HG03457 (cell line): ENCODE measurements around the gene PHLDB2.

Source experiments
- ATAC-seq: cut with Tn5 transposase; IDR thresholded peaks from one replicate; pipeline ENCODE4 v1.9.1; 2021; ENCODE audit warnings: moderate number of reproducible peaks; ENCODE audit not compliant: unreplicated experiment

The PHLDB2 gene

DNA sequence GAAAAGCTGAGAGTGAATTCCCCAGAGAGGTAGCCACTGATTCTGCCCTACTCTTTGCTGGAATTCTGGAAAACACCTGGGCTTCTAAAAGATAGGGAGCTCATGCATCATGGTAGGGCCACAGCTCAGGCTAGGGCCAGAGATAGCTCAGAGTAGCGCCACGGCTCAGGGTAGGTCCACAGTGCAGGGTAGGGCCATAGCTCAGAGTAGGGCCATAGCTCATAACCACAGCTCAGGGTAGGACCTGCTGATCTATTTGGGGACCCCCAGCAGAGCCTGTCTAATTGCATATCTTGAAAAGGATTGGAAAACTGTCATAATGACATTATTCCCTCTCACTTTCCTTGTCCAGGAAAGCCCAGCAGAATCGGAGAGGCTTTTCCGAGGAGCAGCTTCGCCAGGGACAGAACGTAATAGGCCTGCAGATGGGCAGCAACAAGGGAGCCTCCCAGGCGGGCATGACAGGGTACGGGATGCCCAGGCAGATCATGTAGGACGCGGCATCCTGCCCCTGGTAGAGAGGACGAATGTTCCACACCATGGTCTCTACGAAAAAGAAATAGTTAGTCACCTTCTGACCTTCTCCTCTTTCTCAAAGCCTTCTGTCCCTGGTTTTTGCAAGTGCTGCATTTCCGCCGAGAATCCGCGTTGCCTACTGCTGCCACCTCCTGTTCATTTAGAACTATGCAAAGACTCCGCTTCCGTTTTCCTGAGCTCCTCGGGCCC is 154.2 kb downstream of the PHLDB2 start:
- peak; percentile 77 for ATAC-seq

DNA sequence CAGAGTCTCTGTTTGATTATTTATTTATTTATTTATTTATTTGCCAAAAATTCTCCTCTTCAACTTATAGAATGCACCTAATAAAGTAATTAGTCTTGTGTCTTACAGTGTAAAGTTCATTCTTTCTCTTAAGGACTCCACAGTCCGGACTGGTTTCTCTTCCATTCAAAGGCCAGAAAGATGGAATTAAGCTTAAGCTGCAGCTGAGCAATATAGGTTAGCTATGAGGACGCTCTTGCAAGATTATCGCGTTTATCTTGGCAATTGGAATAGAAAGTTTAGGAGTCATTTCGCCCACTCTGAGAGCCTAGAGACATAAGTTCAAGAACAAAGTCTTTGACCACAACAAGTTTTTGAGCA is 154.7 kb downstream of the PHLDB2 start:
- ATAC-seq: peak; percentile 36

- ATAC-seq: no peak
Observed at GRCh38 chr3:112017091-112017490, 158.0 kb downstream of the PHLDB2 start.

DNA sequence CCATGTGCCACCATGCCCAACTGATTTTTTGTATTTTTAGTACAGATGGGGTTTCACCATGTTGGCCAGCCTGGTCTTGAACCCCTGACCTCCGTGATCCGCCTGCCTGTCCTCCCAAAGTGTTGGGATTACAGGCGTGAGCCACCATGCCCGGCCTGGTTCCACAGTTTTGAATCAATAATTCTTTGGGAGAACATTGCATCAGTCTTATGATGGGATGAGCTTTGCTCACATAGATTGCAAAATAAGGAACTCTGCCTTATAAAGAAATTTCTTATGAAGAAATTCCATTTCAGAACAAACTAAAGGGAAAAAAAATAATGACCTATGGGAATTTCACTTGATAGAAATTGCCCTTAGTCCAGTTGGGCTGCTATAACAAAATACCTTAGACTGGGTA is 159.6 kb downstream of the PHLDB2 start:
- ATAC-seq: no peak

GRCh38 chr3:112019716-112020115 is 160.7 kb downstream of the PHLDB2 start:
- ATAC-seq: no peak

DNA sequence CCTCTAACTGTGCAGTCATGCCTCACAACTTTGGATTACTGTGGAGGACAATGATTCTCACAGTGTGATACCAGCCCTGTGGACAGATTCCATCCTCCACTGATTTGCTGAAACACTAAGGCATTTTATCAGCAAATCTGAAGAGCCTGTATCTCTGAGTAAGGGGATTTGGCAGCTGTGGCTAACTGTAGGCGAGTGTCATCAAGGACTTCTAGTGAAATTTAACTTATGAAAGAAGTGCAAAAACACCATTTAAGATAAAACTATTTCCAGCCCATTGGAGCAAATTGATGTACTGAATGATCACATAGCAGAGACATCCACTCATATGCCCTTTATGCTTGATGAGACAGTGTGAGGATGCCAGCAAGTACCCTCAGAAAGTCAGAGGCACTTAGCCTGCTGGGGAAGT is 161.6 kb downstream of the PHLDB2 start:
- ATAC-seq: no peak
